ENCODE results near the gene RRP12.

Gene RRP12

GRCh38 chr10:97332591-97333350 lies 68.4 kb downstream of the RRP12 start:
- H3K27me3 Mint-ChIP-seq (ENCODE audit: low read depth), result peaks cover 20% of the 10 kb centered on the region
- peak overlapping the region; percentile 89 for H3K4me3 Mint-ChIP-seq
- peaks cover 46% of the 10 kb centered on the region for H3K4me1 Mint-ChIP-seq (ENCODE audit: low read depth)
- peak overlapping the region; percentile 83 for H3K27ac Mint-ChIP-seq
- H3K36me3 Mint-ChIP-seq (ENCODE audit: low read depth), result peaks cover 25% of the 10 kb centered on the region
- DNase-seq (ENCODE audit: low spot score), result no peak
- H3K9me3 Mint-ChIP-seq, result no peaks in the 10 kb centered on the region

- peak overlapping the region; percentile 42 for H3K27ac Mint-ChIP-seq
- H3K9me3 Mint-ChIP-seq, result no peaks in the 10 kb centered on the region
These were observed 69.9 kb downstream of the RRP12 start for GRCh38 chr10:97331153-97331703.

DNA sequence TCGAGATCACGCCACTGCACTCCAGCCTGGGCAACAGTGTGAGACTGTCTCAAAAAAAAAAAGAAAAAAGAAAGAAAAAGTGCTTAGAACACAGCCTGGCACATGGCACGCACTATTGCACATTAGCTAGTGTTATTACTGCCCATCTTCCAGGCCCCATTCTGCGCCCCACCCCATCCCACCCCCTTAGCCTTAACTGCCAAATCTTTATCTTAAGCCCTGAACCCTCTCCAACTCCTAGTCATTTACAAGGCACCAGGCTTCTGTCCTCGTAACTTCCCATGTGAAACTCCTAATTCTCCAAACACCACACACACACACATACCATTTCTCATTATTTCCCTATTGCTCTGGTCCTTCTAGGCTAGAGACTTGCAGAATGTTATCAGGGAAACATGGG lies 71.4 kb downstream of the RRP12 start:
- Mint-ChIP-seq H3K27me3 (ENCODE audit: low read depth) (no peaks in the 10 kb centered on the region), H3K9me3 (no peaks in the 10 kb centered on the region), H3K4me3 (no peak overlapping the region), H3K36me3 (ENCODE audit: low read depth) (peaks cover 26% of the 10 kb centered on the region), H3K27ac (peak overlapping the region; percentile 16), H3K4me1 (ENCODE audit: low read depth) (peaks cover 56% of the 10 kb centered on the region)
- no peak for DNase-seq (ENCODE audit: low spot score)

More at GRCh38 chr10:97331153-97331703, 69.9 kb downstream of the RRP12 start:
- Mint-ChIP-seq H3K4me3 (peak overlapping the region; percentile 62), H3K27me3 (ENCODE audit: low read depth) (peaks cover 4% of the 10 kb centered on the region), H3K4me1 (ENCODE audit: low read depth) (peaks cover 55% of the 10 kb centered on the region), H3K36me3 (ENCODE audit: low read depth) (peaks cover 26% of the 10 kb centered on the region)
- DNase-seq (ENCODE audit: low spot score), result no peak

DNA sequence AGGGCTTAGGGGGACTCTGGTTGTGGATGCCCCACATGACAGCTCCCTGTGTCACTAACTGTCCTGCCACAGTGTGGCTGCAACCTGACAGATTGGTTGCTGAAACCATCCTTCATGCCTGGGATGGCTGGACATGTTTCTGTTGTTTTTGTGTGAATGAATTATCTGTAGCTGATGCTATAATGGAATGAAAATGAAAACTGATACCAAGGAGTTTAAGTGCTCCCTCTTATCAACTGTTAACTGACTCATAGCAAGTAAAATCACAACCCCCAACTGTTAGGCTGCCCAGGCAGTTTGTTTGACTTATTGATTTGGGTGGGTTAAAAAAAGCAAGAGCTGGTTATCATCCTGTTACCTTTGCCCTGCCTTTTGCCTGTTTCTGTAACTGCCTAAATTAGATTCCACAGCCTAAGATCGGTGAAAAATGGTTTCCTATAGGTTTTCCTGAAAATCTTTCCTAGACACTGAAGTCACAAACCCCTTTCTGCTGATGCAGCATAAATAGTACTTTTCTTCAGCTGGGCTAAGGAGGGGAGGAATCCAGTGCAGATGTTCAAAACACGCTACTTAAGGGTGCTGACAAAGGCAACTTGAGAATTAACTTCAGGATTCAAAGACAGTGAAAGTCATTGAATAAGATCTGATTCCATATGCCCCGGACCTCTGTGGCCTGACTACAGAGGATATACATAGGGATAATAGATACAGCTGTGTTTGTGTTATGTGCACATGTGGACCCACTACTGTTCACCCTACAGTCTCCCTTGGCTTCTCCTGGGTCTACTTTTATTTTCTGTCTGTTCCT lies 72.3 kb downstream of the RRP12 start:
- peak overlapping the region; percentile 55 for H3K4me3 Mint-ChIP-seq

GRCh38 chr10:97327348-97328294 lies 73.5 kb downstream of the RRP12 start:
- DNase-seq (ENCODE audit: low spot score), result no peak
- Mint-ChIP-seq H3K9me3 (no peaks in the 10 kb centered on the region), H3K4me1 (ENCODE audit: low read depth) (peaks cover 46% of the 10 kb centered on the region), H3K4me3 (peak overlapping the region; percentile 26), H3K27me3 (ENCODE audit: low read depth) (no peaks in the 10 kb centered on the region), H3K36me3 (ENCODE audit: low read depth) (peaks cover 19% of the 10 kb centered on the region), H3K27ac (peak overlapping the region; percentile 81)

More for the DNA sequence above, 72.3 kb downstream of the RRP12 start:
- H3K36me3 Mint-ChIP-seq (ENCODE audit: low read depth), result peaks cover 26% of the 10 kb centered on the region
- H3K9me3 Mint-ChIP-seq, result no peaks in the 10 kb centered on the region
- DNase-seq (ENCODE audit: low spot score), result peak; percentile 19
- peaks cover 56% of the 10 kb centered on the region for H3K4me1 Mint-ChIP-seq (ENCODE audit: low read depth)
- no peaks in the 10 kb centered on the region for H3K27me3 Mint-ChIP-seq (ENCODE audit: low read depth)
- H3K27ac Mint-ChIP-seq, result peak overlapping the region; percentile 62

GRCh38 chr10:97325754-97326153 lies 75.4 kb downstream of the RRP12 start:
- peaks cover 1% of the 10 kb centered on the region for H3K27me3 Mint-ChIP-seq (ENCODE audit: low read depth)
- no peak for DNase-seq (ENCODE audit: low spot score)
- no peaks in the 10 kb centered on the region for H3K9me3 Mint-ChIP-seq
- peaks cover 40% of the 10 kb centered on the region for H3K4me1 Mint-ChIP-seq (ENCODE audit: low read depth)
- no peak overlapping the region for H3K4me3 Mint-ChIP-seq
- peaks cover 16% of the 10 kb centered on the region for H3K36me3 Mint-ChIP-seq (ENCODE audit: low read depth)
- H3K27ac Mint-ChIP-seq, result no peak overlapping the region

GRCh38 chr10:97323501-97323900 lies 77.6 kb downstream of the RRP12 start:
- no peak overlapping the region for H3K27ac Mint-ChIP-seq
- peaks cover 6% of the 10 kb centered on the region for H3K36me3 Mint-ChIP-seq (ENCODE audit: low read depth)
- H3K4me3 Mint-ChIP-seq, result no peak overlapping the region
- peaks cover 39% of the 10 kb centered on the region for H3K4me1 Mint-ChIP-seq (ENCODE audit: low read depth)
- H3K27me3 Mint-ChIP-seq (ENCODE audit: low read depth), result peaks cover 6% of the 10 kb centered on the region
- no peaks in the 10 kb centered on the region for H3K9me3 Mint-ChIP-seq
- no peak for DNase-seq (ENCODE audit: low spot score)

- DNase-seq (ENCODE audit: low spot score), result no peak
- Mint-ChIP-seq H3K36me3 (ENCODE audit: low read depth) (peaks cover 2% of the 10 kb centered on the region), H3K4me3 (peak overlapping the region; percentile 93), H3K27me3 (ENCODE audit: low read depth) (peaks cover 8% of the 10 kb centered on the region), H3K27ac (no peak overlapping the region), H3K9me3 (no peaks in the 10 kb centered on the region), H3K4me1 (ENCODE audit: low read depth) (peaks cover 28% of the 10 kb centered on the region)
These were observed 79.3 kb downstream of the RRP12 start for GRCh38 chr10:97321804-97322190.

- no peak for DNase-seq (ENCODE audit: low spot score)
- Mint-ChIP-seq H3K27me3 (ENCODE audit: low read depth) (peaks cover 8% of the 10 kb centered on the region), H3K36me3 (ENCODE audit: low read depth) (peaks cover 2% of the 10 kb centered on the region), H3K4me1 (ENCODE audit: low read depth) (peaks cover 26% of the 10 kb centered on the region), H3K9me3 (no peaks in the 10 kb centered on the region), H3K4me3 (peak overlapping the region; percentile 93), H3K27ac (peak overlapping the region; percentile 82)
These were observed 79.9 kb downstream of the RRP12 start for GRCh38 chr10:97321032-97321803.

DNA sequence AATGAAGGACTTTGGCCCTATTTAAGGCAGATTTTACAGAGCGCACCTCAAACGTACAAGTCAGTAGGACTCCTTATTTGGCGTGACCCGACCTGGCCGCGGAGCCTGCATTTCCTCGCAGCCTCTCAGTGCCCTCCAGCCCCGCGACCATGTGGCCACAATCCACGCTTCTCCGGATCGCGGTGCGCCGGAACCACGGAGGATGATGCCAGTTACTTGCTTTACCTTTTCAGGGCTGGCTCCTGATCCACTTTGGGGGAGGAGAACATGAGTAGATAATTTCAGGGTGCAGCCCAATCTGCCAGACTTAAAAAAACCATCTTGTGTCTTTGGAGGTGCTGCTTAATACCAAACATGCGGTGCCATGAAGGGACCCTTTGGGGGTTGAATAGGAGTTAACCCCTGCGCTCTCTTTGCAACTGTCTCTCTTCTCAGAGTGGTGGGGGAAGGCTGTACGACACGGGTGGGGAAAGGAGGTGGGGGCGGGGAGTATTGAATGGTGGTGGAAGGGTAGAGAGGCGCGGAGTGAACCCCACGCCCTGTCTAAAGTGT lies 80.6 kb downstream of the RRP12 start:
- Mint-ChIP-seq H3K27me3 (ENCODE audit: low read depth) (peaks cover 8% of the 10 kb centered on the region), H3K4me3 (peak overlapping the region; percentile 93), H3K9me3 (no peaks in the 10 kb centered on the region), H3K27ac (peak overlapping the region; percentile 82), H3K36me3 (ENCODE audit: low read depth) (peaks cover 2% of the 10 kb centered on the region), H3K4me1 (ENCODE audit: low read depth) (peaks cover 23% of the 10 kb centered on the region)
- no peak for DNase-seq (ENCODE audit: low spot score)

DNA sequence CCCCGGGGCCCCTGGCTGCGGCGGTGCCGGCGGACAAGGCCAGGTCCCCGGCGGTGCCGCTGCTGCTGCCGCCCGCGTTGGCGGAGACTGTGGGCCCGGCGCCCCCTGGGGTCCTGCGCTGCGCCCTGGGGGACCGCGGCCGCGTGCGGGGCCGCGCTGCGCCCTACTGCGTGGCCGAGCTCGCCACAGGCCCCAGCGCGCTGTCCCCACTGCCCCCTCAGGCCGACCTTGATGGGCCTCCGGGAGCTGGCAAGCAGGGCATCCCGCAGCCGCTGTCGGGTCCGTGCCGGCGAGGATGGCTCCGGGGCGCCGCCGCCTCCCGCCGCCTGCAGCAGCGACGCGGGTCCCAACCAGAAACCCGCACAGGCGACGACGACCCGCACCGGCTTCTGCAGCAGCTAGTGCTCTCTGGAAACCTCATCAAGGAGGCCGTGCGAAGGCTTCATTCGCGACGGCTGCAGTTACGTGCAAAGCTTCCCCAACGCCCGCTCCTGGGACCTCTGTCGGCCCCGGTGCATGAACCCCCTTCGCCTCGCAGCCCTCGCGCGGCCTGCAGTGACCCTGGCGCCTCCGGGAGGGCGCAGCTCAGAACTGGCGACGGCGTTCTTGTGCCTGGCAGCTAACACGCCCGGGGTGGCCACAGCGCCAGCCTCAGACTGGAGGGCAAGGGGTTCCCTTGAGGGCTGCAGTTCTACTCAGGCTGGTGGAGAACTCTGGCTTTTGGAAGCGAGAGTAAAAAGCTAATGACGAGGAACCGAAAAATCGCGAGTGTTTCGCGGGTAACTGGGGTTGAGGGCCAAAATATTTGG lies 81.3 kb downstream of the RRP12 start:
- peaks cover 23% of the 10 kb centered on the region for H3K4me1 Mint-ChIP-seq (ENCODE audit: low read depth)
- DNase-seq (ENCODE audit: low spot score), result peak; percentile 54
- peak overlapping the region; percentile 93 for H3K4me3 Mint-ChIP-seq

More for the DNA sequence above, 81.3 kb downstream of the RRP12 start:
- Mint-ChIP-seq H3K9me3 (no peaks in the 10 kb centered on the region), H3K27ac (peak overlapping the region; percentile 82), H3K36me3 (ENCODE audit: low read depth) (peaks cover 2% of the 10 kb centered on the region), H3K27me3 (ENCODE audit: low read depth) (peaks cover 8% of the 10 kb centered on the region)
